Trophoblast cell (in vitro differentiated cells and primary cell): ENCODE results near the gene PEBP1.

Experiments used
- DNase-seq, 2 donors: peaks; one replicate each; pipeline ENCODE4 v3.0.0-alpha.2; 2016
- H2AFZ ChIP-seq: 2 replicates; pipeline ENCODE4 v1.6.1; 2013; ENCODE audit warnings: low read length, moderate library complexity, mild to moderate bottlenecking; ENCODE audit not compliant: insufficient read depth, poor library complexity
- H2AK5ac ChIP-seq: 2 replicates; pipeline ENCODE4 v1.6.1; 2013; ENCODE audit warnings: mild to moderate bottlenecking, low read length
- H2BK120ac ChIP-seq: 2 replicates; pipeline ENCODE4 v1.6.1; 2013; ENCODE audit warnings: low read length, mild to moderate bottlenecking, moderate library complexity; ENCODE audit not compliant: insufficient read depth, poor library complexity
- H2BK12ac ChIP-seq: 2 replicates; pipeline ENCODE4 v1.6.1; 2013; ENCODE audit warnings: mild to moderate bottlenecking, low read length, moderate library complexity
- H2BK5ac ChIP-seq: 2 replicates; pipeline ENCODE4 v1.6.1; 2013; ENCODE audit warnings: low read length, low read depth, moderate library complexity, mild to moderate bottlenecking; ENCODE audit not compliant: poor library complexity
- H3K14ac ChIP-seq: 2 replicates; pipeline ENCODE4 v1.6.1; 2013; ENCODE audit warnings: mild to moderate bottlenecking, low read length
- H3K18ac ChIP-seq: 2 replicates; pipeline ENCODE4 v1.6.1; 2013; ENCODE audit warnings: mild to moderate bottlenecking, low read length
- H3K23ac ChIP-seq: 2 replicates; pipeline ENCODE4 v1.6.1; 2013; ENCODE audit warnings: low read length
- H3K27ac ChIP-seq: 2 replicates; pipeline ENCODE4 v1.5.1; 2013; ENCODE audit warnings: low read depth, mild to moderate bottlenecking, inconsistent platforms, low read length, moderate library complexity
- H3K27me3 ChIP-seq: 2 replicates; pipeline ENCODE4 v1.6.1; 2013; ENCODE audit warnings: inconsistent platforms, mild to moderate bottlenecking, low read length, moderate library complexity; ENCODE audit not compliant: insufficient read depth
- H3K36me3 ChIP-seq, 2 experiments: 1 replicate in 1 of 2; 2 replicates in 1 of 2; pipeline ENCODE4 v1.6.1; 2013; ENCODE audit warnings: low read length in 2 of 2, mild to moderate bottlenecking in 2 of 2, moderate library complexity in 1 of 2; ENCODE audit not compliant: insufficient read depth in 2 of 2, control insufficient read depth in 1 of 2
- H3K4ac ChIP-seq: 2 replicates; pipeline ENCODE4 v1.6.1; 2013; ENCODE audit warnings: low read depth, mild to moderate bottlenecking, low read length, moderate library complexity
- H3K4me1 ChIP-seq, 2 experiments: 1 replicate in 1 of 2; 2 replicates in 1 of 2; pipeline ENCODE4 v1.6.1; 2013; ENCODE audit warnings: low read length in 2 of 2, mild to moderate bottlenecking in 2 of 2, moderate library complexity in 1 of 2; ENCODE audit not compliant: insufficient read depth in 2 of 2, control insufficient read depth in 1 of 2
- H3K4me2 ChIP-seq: 2 replicates; pipeline ENCODE4 v1.6.1; 2013; ENCODE audit warnings: inconsistent platforms, mild to moderate bottlenecking, low read length, moderate library complexity
- H3K4me3 ChIP-seq: 2 replicates; pipeline ENCODE4 v1.5.1; 2013; ENCODE audit warnings: mild to moderate bottlenecking, low read depth, low read length, inconsistent platforms
- H3K79me1 ChIP-seq: one replicate; pipeline ENCODE4 v1.6.1; 2013; ENCODE audit warnings: low read length
- H3K79me2 ChIP-seq: 2 replicates; pipeline ENCODE4 v1.6.1; 2013; ENCODE audit warnings: low read length, mild to moderate bottlenecking; ENCODE audit not compliant: control insufficient read depth, insufficient read depth, poor library complexity
- H3K9ac ChIP-seq: 2 replicates; pipeline ENCODE4 v1.6.1; 2013; ENCODE audit warnings: mild to moderate bottlenecking, low read length
- H3K9me3 ChIP-seq: 2 replicates; pipeline ENCODE4 v1.6.1; 2013; ENCODE audit warnings: low read depth, mild to moderate bottlenecking, control low read depth, inconsistent platforms, low read length; ENCODE audit not compliant: insufficient read depth
- H4K12ac ChIP-seq: 2 replicates; pipeline ENCODE4 v1.6.1; 2013; ENCODE audit warnings: low read depth, mild to moderate bottlenecking, low read length, moderate library complexity
- H4K8ac ChIP-seq: 2 replicates; pipeline ENCODE4 v1.6.1; 2013; ENCODE audit warnings: low read depth, mild to moderate bottlenecking, low read length, moderate library complexity
- H4K91ac ChIP-seq: one replicate; pipeline ENCODE4 v1.6.1; 2013; ENCODE audit warnings: low read depth, mild to moderate bottlenecking, low read length, moderate library complexity
- WGBS: extraction: QIAGEN DNeasy Blood & Tissue Kit; methylation state at CpG from one replicate; pipeline ENCODE4 v1.1.7; 2013; ENCODE audit warnings: missing lambda C conversion rate; ENCODE audit not compliant: insufficient read length, insufficient coverage; ENCODE audit errors: extremely low coverage; 5-methylcytosine and 5-hydroxymethylcytosine counted together

The PEBP1 gene

GRCh38 chr12:118124333-118124874 lies 11.5 kb upstream of the PEBP1 start:
- H3K4ac ChIP-seq: no peak overlapping the region
- H3K79me1 ChIP-seq: no peaks in the 10 kb centered on the region
- no peak overlapping the region for H3K23ac ChIP-seq
- H3K36me3 ChIP-seq: no peaks in the 10 kb centered on the region
- H3K14ac ChIP-seq: no peak overlapping the region
- no peak overlapping the region for H4K8ac ChIP-seq
- no peaks in the 10 kb centered on the region for H3K27me3 ChIP-seq
- H3K27ac ChIP-seq: no peak overlapping the region
- no peak overlapping the region for H2AFZ ChIP-seq
- H3K4me3 ChIP-seq: no peak overlapping the region
- DNase-seq: no peak
- no peak overlapping the region for H4K12ac ChIP-seq
- H3K9me3 ChIP-seq: no peaks in the 10 kb centered on the region
- no peak overlapping the region for H3K4me2 ChIP-seq
- H2BK120ac ChIP-seq: no peak overlapping the region
- H3K9ac ChIP-seq: no peak overlapping the region
- no peak overlapping the region for H2BK5ac ChIP-seq
- no CpG with 5 or more reads among the region's 5 CpGs for WGBS
- H2BK12ac ChIP-seq: no peak overlapping the region
- H4K91ac ChIP-seq: no peak overlapping the region
- no peaks in the 10 kb centered on the region for H3K4me1 ChIP-seq
- no peak overlapping the region for H2AK5ac ChIP-seq
- H3K18ac ChIP-seq: no peak overlapping the region
- H3K79me2 ChIP-seq: no peaks in the 10 kb centered on the region

GRCh38 chr12:118125743-118126118 lies 10.2 kb upstream of the PEBP1 start:
- no CpG with 5 or more reads among the region's 4 CpGs for WGBS
- no peak overlapping the region for H2BK12ac ChIP-seq
- no peak overlapping the region for H4K12ac ChIP-seq
- H2AK5ac ChIP-seq: no peak overlapping the region
- H2BK5ac ChIP-seq: no peak overlapping the region
- no peaks in the 10 kb centered on the region for H3K9me3 ChIP-seq
- no peak overlapping the region for H3K4ac ChIP-seq
- no peak overlapping the region for H3K18ac ChIP-seq
- no peak overlapping the region for H3K14ac ChIP-seq
- no peak overlapping the region for H3K4me2 ChIP-seq
- no peak for DNase-seq
- H4K91ac ChIP-seq: no peak overlapping the region
- H3K27ac ChIP-seq: no peak overlapping the region
- no peaks in the 10 kb centered on the region for H3K4me1 ChIP-seq
- H3K79me2 ChIP-seq: no peaks in the 10 kb centered on the region
- no peak overlapping the region for H3K4me3 ChIP-seq
- no peak overlapping the region for H2BK120ac ChIP-seq
- H2AFZ ChIP-seq: no peak overlapping the region
- no peak overlapping the region for H3K23ac ChIP-seq
- H3K36me3 ChIP-seq: no peaks in the 10 kb centered on the region
- H4K8ac ChIP-seq: no peak overlapping the region
- no peaks in the 10 kb centered on the region for H3K79me1 ChIP-seq
- no peaks in the 10 kb centered on the region for H3K27me3 ChIP-seq
- no peak overlapping the region for H3K9ac ChIP-seq

- H3K36me3 ChIP-seq: no peaks in the 10 kb centered on the region
These were observed 9.7 kb upstream of the PEBP1 start for GRCh38 chr12:118126119-118126757.

GRCh38 chr12:118127867-118128266 lies 8.1 kb upstream of the PEBP1 start:
- Histone ChIP-seq H3K4me3 (no peak overlapping the region), H3K4me2 (no peak overlapping the region), H3K23ac (no peak overlapping the region), H4K91ac (no peak overlapping the region), H3K27me3 (no peaks in the 10 kb centered on the region), H3K9me3 (no peaks in the 10 kb centered on the region), H3K18ac (no peak overlapping the region), H3K27ac (no peak overlapping the region), H4K12ac (no peak overlapping the region), H4K8ac (no peak overlapping the region), H3K4me1 (no peaks in the 10 kb centered on the region), H3K79me1 (no peaks in the 10 kb centered on the region), H2AK5ac (no peak overlapping the region), H3K4ac (no peak overlapping the region), H3K36me3 (no peaks in the 10 kb centered on the region), H2BK5ac (no peak overlapping the region), H3K79me2 (no peaks in the 10 kb centered on the region), H2BK12ac (no peak overlapping the region), H3K9ac (no peak overlapping the region), H2BK120ac (no peak overlapping the region), H2AFZ (no peak overlapping the region), H3K14ac (no peak overlapping the region)
- no CpG with 5 or more reads among the region's 5 CpGs for WGBS
- DNase-seq: peak; percentile 75 to 81

More at GRCh38 chr12:118126119-118126757, 9.7 kb upstream of the PEBP1 start:
- no peak overlapping the region for H2AFZ ChIP-seq
- H3K9ac ChIP-seq: no peak overlapping the region
- H3K27ac ChIP-seq: no peak overlapping the region
- no peaks in the 10 kb centered on the region for H3K27me3 ChIP-seq
- no peaks in the 10 kb centered on the region for H3K9me3 ChIP-seq
- H4K12ac ChIP-seq: no peak overlapping the region
- H4K8ac ChIP-seq: no peak overlapping the region
- no peak overlapping the region for H3K14ac ChIP-seq
- H2AK5ac ChIP-seq: no peak overlapping the region
- H3K4me1 ChIP-seq: no peaks in the 10 kb centered on the region
- no peaks in the 10 kb centered on the region for H3K79me1 ChIP-seq
- no peak overlapping the region for H2BK5ac ChIP-seq
- no peaks in the 10 kb centered on the region for H3K79me2 ChIP-seq
- no peak overlapping the region for H2BK120ac ChIP-seq
- H3K18ac ChIP-seq: no peak overlapping the region
- no CpG with 5 or more reads among the region's 13 CpGs for WGBS
- no peak overlapping the region for H3K4ac ChIP-seq
- no peak overlapping the region for H3K23ac ChIP-seq
- H3K4me2 ChIP-seq: no peak overlapping the region
- H4K91ac ChIP-seq: no peak overlapping the region
- H2BK12ac ChIP-seq: no peak overlapping the region
- DNase-seq: no peak
- no peak overlapping the region for H3K4me3 ChIP-seq
